BE2C (cell line): ENCODE measurements around the gene SNRPD1. TPM values are rescaled to one million over a fixed set of nuclear protein-coding genes. Genes with fewer than 3 reads are reported as not detected.
"Not testable (repeated sequence)": the region's sequence is repeated elsewhere in the genome, so short reads cannot be mapped to it uniquely, and the experiment has no call there.

Experiments used
- DNase-seq: peaks from one replicate; pipeline ENCODE4 v3.0.0-alpha.2; 2020
- H3K27me3 ChIP-seq: fragments of 250-450 bp; sonication (Bioruptor Pico); 2 replicates; pipeline ENCODE4 v1.5.1; 2020; ENCODE audit warnings: mild to moderate bottlenecking
- H3K36me3 ChIP-seq: fragments of 250-450 bp; sonication (Bioruptor Pico); 2 replicates; pipeline ENCODE4 v1.5.1; 2020; ENCODE audit warnings: mild to moderate bottlenecking
- H3K4me1 ChIP-seq: fragments of 250-450 bp; sonication (Bioruptor Pico); 2 replicates; pipeline ENCODE4 v1.5.1; 2020
- H3K4me3 ChIP-seq: 2 replicates; pipeline ENCODE4 v1.5.1; 2011; ENCODE audit warnings: low read depth, low read length
- H3K9me3 ChIP-seq: fragments of 250-450 bp; sonication (Bioruptor Pico); 2 replicates; pipeline ENCODE4 v1.5.1; 2020
- polyA plus RNA-seq: library from polyadenylated mRNA; unstranded; fragments of >200 nt; gene quantifications from one replicate; pipeline ENCODE4 v1.2.1, GENCODE V29; 2012; ENCODE audit warnings: low read depth, missing spikeins; ENCODE audit not compliant: insufficient read length, insufficient read depth
- TF ChIP-seq, protein P1 (sequence below): IDR thresholded peaks from 2 replicates; pipeline ENCODE4 v1.5.1; 2012; ENCODE audit warnings: mild to moderate bottlenecking, low read depth, low read length

SNRPD1 gene
- 148 TPM for polyA plus RNA-seq

DNA sequence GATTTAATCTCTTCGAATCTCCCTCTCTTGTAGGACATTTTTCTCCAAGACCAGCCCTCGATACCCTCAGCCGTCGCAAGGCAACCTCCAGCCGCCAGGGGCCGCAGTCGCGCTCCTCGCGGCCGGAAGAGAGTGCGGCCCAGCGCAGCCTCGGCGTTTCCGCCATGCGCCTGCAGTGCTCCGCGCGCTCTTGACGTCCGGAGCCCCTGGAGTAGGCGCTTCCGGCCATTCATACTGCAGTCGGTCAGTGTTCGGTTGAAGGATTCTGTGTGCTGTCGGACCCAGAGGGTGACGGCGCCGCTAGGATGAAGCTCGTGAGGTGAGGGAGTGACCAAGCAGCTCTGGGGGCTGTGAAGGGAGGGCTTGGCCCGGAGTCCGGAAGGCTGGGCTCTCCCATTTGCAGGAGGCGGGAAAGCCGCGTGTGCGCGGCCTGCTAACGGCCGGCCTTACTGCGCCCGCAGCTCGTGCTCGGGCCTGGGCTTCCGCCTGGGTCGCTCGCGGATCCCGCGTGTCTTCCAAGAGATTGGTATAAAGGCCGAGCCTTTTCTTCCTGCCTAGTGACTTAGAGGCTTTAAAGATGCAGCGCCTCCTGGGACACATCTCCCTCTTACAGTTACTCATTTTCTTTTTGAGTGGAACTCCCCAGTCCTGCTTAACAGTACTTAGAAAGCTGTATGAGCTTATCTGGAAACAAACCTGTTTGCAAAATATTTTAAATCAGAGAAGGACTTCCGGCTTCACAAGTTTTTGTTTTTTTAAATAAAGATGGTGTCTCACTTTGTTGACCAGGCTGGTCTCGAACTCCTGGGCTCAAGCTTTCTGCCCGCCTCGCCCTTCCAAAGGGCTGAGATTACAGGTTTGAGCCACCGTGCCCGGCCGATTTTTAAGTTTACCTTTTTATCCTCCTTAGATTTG is at the start of gene SNRPD1:
Gene SNRPD1, plus strand, starts transcription at position 190 of the 915 bp plus-strand sequence. Its CDS starts 116 bp downstream, at position 306.
- no peaks in the 10 kb centered on the region for H3K9me3 ChIP-seq
- no peaks in the 10 kb centered on the region for H3K4me1 ChIP-seq
- TF ChIP-seq, protein P1, sequence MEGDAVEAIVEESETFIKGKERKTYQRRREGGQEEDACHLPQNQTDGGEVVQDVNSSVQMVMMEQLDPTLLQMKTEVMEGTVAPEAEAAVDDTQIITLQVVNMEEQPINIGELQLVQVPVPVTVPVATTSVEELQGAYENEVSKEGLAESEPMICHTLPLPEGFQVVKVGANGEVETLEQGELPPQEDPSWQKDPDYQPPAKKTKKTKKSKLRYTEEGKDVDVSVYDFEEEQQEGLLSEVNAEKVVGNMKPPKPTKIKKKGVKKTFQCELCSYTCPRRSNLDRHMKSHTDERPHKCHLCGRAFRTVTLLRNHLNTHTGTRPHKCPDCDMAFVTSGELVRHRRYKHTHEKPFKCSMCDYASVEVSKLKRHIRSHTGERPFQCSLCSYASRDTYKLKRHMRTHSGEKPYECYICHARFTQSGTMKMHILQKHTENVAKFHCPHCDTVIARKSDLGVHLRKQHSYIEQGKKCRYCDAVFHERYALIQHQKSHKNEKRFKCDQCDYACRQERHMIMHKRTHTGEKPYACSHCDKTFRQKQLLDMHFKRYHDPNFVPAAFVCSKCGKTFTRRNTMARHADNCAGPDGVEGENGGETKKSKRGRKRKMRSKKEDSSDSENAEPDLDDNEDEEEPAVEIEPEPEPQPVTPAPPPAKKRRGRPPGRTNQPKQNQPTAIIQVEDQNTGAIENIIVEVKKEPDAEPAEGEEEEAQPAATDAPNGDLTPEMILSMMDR, result peak; percentile 75
- peaks cover 10% of the 10 kb centered on the region for H3K36me3 ChIP-seq
- no peaks in the 10 kb centered on the region for H3K27me3 ChIP-seq
- H3K4me3 ChIP-seq, result peak within 1 kb of the TSS; percentile 90
- DNase-seq, result peak; percentile 83

DNA sequence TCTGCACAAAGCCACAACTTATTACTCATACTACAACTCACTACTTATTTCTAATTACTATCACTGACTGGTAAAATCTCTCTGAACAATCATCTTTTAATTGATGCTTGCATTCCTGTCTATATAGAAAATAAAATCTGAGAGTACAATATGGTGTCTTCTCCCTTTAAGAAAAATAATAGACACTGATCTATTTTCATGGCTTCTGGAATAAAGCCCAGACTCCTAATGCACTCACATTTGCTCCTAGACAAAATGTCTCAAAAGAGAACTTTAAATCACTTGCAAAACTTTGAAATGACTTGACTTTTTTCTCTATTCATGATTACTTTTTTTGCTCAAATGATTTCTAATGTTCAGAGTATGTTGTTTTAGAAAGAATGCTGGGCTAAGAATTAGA is 40.3 kb upstream of the SNRPD1 start:
- Histone ChIP-seq H3K4me3 (no peak overlapping the region), H3K9me3 (no peaks in the 10 kb centered on the region), H3K27me3 (no peaks in the 10 kb centered on the region), H3K4me1 (no peaks in the 10 kb centered on the region), H3K36me3 (no peaks in the 10 kb centered on the region)
- TF ChIP-seq, protein P1, result no peak
- no peak for DNase-seq

DNA sequence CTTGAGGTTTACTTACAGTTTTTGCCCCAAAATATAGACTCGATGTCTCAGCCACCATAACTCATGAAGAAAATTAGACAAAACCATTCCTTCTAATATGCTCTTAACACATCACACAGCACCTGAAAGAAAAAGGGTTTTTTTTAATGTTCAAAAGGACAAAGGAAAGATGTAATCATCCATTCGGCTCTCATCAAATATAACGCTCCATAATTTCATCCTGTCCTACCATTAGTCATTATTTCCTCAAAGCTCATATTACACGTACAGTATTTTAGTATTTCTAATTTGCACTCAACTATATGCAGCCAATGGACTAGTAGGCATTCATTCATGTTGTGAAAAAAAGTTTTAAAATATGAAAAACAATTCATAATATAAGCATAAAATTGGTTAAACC is 36.5 kb upstream of the SNRPD1 start:
- Histone ChIP-seq H3K4me3 (no peak overlapping the region), H3K4me1 (no peaks in the 10 kb centered on the region), H3K9me3 (no peaks in the 10 kb centered on the region), H3K27me3 (no peaks in the 10 kb centered on the region), H3K36me3 (no peaks in the 10 kb centered on the region)
- TF ChIP-seq, protein P1, result no peak
- no peak for DNase-seq

DNA sequence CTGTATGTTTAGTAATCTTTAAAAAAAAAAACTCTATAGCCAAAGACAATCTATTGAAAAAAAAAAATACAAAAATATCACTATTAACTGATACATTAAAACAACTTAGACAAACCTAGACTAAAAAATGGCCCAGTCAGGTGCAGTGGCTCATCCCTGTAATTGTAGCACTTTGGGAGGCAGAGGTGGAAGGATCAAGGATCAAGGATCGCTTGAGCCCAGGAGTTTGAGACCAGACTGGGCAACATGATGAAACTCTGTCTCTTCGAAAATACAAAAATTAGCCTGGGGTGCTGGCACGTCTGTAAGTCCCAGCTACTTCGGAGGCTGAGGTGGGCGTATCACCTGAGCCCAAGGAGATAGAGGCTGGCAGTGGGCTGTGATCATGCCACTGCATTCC is 27.7 kb upstream of the SNRPD1 start:
- no peak for DNase-seq
- Histone ChIP-seq H3K4me3 (no peak overlapping the region), H3K4me1 (no peaks in the 10 kb centered on the region), H3K36me3 (no peaks in the 10 kb centered on the region), H3K27me3 (no peaks in the 10 kb centered on the region), H3K9me3 (no peaks in the 10 kb centered on the region)
- TF ChIP-seq, protein P1, result no peak

DNA sequence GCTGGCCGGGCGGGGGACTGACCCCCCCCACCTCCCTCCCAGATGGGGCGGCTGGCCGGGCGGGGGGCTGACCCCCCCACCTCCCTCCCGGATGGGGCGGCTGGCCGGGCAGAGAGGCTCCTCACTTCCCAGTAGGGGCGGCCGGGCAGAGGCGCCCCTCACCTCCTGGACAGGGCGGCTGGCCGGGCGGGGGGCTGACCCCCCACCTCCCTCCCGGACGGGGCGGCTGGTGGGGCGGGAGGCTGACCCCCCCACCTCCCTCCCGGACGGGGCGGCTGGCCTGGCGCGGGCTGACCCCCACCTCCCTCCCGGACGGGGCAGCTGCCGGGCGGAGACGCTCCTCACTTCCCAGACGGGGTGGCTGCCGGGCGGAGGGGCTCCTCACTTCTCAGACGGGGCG is 19.8 kb upstream of the SNRPD1 start:
- DNase-seq, H3K4me3 ChIP-seq, H3K36me3 ChIP-seq, H3K27me3 ChIP-seq, H3K9me3 ChIP-seq, H3K4me1 ChIP-seq: not testable (repeated sequence)

DNA sequence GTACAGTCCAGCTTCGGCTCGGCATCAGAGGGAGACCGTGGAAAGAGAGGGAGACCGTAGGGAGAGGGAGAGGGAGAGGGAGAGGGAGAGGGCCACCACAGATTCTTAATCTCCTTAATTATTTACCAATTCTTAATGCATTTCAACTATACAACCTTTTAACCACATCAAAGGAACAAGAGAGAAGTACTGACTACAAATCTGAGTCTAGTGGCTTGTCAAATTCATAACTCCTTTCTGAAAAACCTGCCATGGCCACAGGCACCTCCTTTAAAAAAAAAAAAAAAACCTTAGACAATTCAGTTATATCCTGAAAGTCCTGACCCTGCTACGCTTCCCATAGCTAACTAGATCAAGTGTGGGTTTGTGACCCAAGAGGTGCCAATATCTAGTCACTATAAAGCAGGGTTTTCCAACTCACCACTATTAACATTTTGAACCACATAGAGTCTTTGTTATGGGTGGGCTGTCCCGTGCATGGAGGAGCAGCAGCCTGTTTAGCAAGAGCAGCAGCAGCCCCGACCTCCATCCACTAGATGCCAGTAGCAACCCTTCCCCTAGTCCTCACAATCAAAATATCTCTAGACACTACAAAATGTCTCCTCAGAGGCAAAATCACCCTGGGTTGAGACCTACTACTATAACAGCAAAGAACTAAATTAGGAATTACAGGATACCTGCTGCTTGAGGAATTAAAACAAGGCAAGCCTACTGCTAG is 18.4 kb upstream of the SNRPD1 start:
- no peak overlapping the region for H3K4me3 ChIP-seq
- no peaks in the 10 kb centered on the region for H3K9me3 ChIP-seq
- DNase-seq, result no peak
- no peaks in the 10 kb centered on the region for H3K4me1 ChIP-seq
- TF ChIP-seq, protein P1, result no peak
- no peaks in the 10 kb centered on the region for H3K27me3 ChIP-seq
- H3K36me3 ChIP-seq, result no peaks in the 10 kb centered on the region
